Dendritic cell treated with granulocyte-macrophage colony-stimulating factor and Interleukin-4, amounts not matched to agents 40 ng/mL and 50 ng/mL, for 4 days (primary cell): Measurements from ENCODE around the gene ADORA1.

Source experiments
- H3K27ac Mint-ChIP-seq: one replicate; pipeline ENCODE4 v1.8.0; 2022; ENCODE audit warnings: mild to moderate bottlenecking, mixed read lengths
- H3K27me3 Mint-ChIP-seq: one replicate; pipeline ENCODE4 v1.8.0; 2022; ENCODE audit warnings: mild to moderate bottlenecking, mixed read lengths
- H3K36me3 Mint-ChIP-seq: one replicate; pipeline ENCODE4 v1.8.0; 2022; ENCODE audit warnings: low read depth, mixed read lengths
- H3K4me1 Mint-ChIP-seq: one replicate; pipeline ENCODE4 v1.8.0; 2022; ENCODE audit warnings: low read depth, mixed read lengths
- H3K4me3 Mint-ChIP-seq: one replicate; pipeline ENCODE4 v1.8.0; 2022; ENCODE audit warnings: mild to moderate bottlenecking, moderate library complexity, mixed read lengths
- H3K9me3 Mint-ChIP-seq: one replicate; pipeline ENCODE4 v1.8.0; 2022; ENCODE audit warnings: mixed read lengths
- intact Hi-C: fragments of 100-400 bp; cut with micrococcal nuclease; formaldehyde crosslinking; loops from one replicate; pipeline ENCODE4 v1.15.0; 2022

ADORA1 gene

DNA sequence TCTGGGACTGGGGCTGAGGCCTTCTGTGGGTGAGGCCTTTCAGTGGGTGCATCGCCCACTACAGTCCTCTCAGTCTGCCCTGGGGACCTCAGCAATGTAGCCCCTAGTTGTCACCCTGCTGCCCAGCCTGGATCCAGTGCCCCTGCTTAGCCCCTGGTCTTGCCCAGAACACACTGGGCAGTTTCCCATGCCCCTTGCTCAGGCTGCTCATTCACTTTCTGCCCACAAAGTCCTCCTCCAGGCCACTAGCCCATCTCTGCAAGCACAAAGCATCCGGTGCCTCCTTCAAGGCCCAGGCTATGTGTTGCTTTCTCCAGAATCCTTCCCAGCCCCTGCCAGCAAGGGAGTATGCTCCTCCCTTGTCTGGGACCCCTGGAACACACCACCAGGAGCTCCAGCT lies 5.4 kb upstream of the ADORA1 start:
- Mint-ChIP-seq H3K4me3 (no peak overlapping the region), H3K4me1 (peaks cover 51% of the 10 kb centered on the region), H3K27me3 (peaks cover 79% of the 10 kb centered on the region), H3K9me3 (no peaks in the 10 kb centered on the region), H3K36me3 (no peaks in the 10 kb centered on the region), H3K27ac (no peak overlapping the region)
- intact Hi-C loops: no loop called here

DNA sequence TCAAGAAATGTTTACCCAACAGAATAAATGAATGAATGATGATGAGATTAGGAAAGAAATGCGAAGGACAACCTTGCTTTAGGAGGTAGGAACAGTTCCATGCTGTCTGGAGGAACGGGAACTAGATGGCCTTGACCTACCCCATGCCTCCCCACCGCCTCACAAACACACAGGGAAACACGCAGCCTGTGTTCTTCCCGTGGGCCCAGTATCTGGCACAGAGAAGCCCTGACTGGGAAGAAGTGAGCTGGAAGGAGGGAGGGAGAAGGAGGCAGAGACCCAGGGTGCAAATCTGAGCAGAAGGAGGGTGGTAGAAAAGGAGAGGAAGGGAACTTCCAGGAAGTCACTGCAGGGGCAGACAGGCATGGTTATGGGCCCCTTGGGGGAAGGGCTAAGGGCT lies 3.5 kb upstream of the ADORA1 start:
- Mint-ChIP-seq H3K9me3 (no peaks in the 10 kb centered on the region), H3K4me3 (no peak overlapping the region), H3K27ac (no peak overlapping the region), H3K36me3 (no peaks in the 10 kb centered on the region), H3K4me1 (peaks cover 64% of the 10 kb centered on the region), H3K27me3 (peaks cover 78% of the 10 kb centered on the region)
- intact Hi-C loops: no loop called here

DNA sequence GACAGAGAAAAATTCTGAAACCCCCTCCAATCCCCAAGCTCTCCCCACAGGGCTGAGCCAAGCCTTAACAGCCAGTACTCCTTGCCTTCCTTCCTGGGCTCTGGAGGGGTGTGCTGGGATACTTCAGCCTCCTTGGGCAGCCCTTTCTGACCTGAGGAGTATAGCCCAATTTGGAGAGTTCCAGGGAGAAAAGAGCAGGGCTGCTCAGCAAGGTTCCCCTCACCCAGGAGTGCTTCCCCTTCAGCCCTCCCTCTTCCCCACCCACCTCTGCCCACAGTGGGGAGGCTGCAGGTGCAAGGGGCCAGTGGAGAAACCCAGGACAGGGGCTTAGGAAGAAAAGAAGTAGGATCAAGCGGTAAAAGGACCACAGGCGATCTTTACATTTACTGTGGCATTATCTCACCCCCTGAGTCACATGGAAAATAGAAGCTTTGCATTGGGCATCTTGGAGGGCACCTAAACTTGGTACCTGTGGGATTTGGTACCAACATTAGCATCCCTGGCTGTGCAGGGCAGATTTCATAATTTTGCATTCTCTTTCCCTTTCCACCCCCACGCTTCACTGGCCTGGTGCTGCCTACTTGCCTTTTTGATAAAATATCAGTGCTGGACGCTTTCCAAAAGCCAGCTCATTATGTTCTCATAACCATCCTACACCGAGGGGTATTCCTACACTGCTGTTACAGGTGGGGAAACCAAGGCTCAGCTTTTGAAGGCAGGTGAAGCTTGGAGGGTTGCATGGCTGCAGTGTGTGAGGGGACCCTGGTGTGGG lies 2.8 kb upstream of the ADORA1 start:
- peaks cover 76% of the 10 kb centered on the region for H3K27me3 Mint-ChIP-seq
- H3K27ac Mint-ChIP-seq: no peak overlapping the region
- peaks cover 71% of the 10 kb centered on the region for H3K4me1 Mint-ChIP-seq
- intact Hi-C loops: no loop called here
- no peak overlapping the region for H3K4me3 Mint-ChIP-seq
- no peaks in the 10 kb centered on the region for H3K36me3 Mint-ChIP-seq
- no peaks in the 10 kb centered on the region for H3K9me3 Mint-ChIP-seq

DNA sequence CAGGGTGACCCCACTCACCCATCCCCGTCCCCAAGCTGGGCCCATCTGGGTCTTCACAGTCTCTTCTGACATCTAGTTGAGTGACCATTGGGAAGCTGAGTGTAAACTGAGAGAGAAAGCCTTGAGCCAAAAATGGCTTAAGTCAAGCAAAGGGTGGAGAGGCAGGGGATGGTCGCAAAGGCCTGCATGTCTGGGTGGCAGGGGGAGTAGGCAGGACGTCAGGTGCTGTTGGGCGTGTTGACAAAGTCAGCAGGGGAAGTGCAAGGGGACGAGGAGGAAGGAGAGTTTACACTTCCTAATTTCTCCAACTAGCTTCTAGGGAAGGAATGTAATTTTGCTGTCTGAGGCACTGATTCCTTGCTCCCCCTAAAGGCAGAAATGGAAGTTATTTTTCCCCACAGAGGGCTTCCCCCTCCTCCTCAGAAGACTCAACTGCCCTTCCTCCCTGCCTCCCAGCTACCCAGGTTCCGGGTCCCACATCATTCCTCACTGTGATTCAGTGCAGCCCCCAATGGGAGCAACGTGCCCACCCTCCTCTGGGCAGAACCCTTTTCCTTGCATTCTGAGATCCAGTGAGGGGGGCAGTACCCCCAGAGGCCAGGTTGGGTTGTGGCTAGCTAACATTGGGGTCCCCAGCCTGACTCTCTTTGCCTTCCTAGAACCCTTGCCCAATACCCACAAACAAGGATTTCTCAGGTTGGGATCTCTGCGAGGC lies 1.2 kb upstream of the ADORA1 start:
- no peak overlapping the region for H3K4me3 Mint-ChIP-seq
- H3K27ac Mint-ChIP-seq: no peak overlapping the region
- intact Hi-C loops: no loop called here
- H3K4me1 Mint-ChIP-seq: peaks cover 75% of the 10 kb centered on the region
- H3K36me3 Mint-ChIP-seq: no peaks in the 10 kb centered on the region
- no peaks in the 10 kb centered on the region for H3K9me3 Mint-ChIP-seq
- peaks cover 62% of the 10 kb centered on the region for H3K27me3 Mint-ChIP-seq

DNA sequence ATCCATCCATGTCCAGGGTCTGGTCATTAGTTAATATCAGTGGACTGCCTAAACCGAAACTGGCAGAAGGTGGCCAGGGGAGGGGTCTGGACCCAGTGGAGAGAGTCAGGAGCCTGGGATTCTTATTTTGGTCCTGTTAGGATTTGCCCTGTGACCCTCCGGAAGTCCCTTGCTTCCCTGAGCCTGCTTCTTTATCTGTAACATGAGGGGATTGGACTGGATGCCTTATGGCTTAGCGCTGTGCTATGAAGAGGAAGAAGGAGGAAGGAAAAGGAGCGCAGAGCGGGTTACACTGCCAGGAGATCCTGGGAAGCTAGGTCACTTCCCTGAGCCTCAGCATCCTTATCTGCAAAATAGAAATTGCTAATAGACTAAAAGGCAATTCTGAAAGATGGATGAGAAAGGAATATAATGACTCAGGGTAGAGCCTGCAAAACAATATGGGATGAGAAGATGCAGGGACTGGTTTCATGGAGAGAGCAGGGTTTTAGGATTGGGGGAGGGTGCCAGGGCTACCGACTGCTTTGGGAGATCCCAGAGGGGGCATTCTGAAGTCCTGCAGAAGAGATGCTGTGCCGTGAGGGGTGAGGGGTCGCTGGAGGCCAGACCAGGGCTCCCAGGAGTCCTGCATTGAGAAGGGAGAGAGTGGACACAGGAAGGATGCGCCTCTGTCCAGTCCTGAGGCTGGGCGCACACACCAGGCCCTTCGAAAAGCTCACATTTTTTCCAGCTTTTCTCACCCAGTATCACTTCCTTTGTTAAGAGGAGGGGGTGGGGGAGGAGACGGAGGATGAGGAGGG lies 460 bp upstream of the ADORA1 start:
- Mint-ChIP-seq H3K27me3 (peaks cover 64% of the 10 kb centered on the region), H3K36me3 (no peaks in the 10 kb centered on the region), H3K9me3 (no peaks in the 10 kb centered on the region), H3K4me3 (peak overlapping the region; percentile 25), H3K27ac (no peak overlapping the region), H3K4me1 (peaks cover 69% of the 10 kb centered on the region)
- intact Hi-C loops: no loop called here

DNA sequence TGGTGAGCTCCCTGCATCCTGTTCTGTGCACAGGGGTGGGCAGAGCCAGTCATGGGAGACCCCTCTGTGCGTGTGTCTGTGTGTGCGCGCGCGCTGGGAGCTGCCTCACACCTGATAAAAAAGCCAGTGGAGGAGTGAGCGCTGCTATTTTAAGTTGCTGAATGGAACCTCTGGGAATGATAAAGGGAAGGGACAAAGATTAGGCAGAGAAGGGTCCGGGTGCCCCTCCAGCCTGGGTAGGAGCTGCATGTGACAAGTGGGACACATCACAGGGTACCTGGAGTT lies 847 bp downstream of the ADORA1 start:
- peak overlapping the region; percentile 70 for H3K4me3 Mint-ChIP-seq
- H3K4me1 Mint-ChIP-seq: peaks cover 70% of the 10 kb centered on the region
- H3K27ac Mint-ChIP-seq: no peak overlapping the region
- H3K27me3 Mint-ChIP-seq: peaks cover 55% of the 10 kb centered on the region
- intact Hi-C loops: no loop called here
- no peaks in the 10 kb centered on the region for H3K9me3 Mint-ChIP-seq
- H3K36me3 Mint-ChIP-seq: no peaks in the 10 kb centered on the region

DNA sequence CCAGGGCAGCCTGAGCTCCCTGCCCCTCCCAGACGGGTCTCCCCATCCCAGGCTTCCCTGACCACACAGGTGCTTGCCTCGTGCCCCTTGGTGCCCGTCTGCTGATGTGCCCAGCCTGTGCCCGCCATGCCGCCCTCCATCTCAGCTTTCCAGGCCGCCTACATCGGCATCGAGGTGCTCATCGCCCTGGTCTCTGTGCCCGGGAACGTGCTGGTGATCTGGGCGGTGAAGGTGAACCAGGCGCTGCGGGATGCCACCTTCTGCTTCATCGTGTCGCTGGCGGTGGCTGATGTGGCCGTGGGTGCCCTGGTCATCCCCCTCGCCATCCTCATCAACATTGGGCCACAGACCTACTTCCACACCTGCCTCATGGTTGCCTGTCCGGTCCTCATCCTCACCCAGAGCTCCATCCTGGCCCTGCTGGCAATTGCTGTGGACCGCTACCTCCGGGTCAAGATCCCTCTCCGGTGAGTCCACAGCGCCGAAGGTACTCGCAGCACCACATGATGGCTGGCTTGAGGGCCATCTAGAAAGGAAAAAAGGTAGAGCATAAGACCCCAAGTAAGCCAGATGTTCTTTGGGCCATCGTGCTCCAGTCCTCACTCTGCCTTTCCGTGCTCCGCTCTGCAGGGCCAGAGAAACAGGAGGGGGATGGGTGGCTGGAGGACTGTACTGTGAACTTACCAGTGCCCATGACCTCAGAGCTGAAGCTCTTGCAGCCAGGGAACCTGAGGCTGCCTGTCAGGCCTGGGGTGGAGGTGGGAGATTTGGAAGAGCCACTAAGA lies 1.4 kb downstream of the ADORA1 start:
- Mint-ChIP-seq H3K4me3 (peak overlapping the region; percentile 15), H3K4me1 (peaks cover 74% of the 10 kb centered on the region), H3K9me3 (no peaks in the 10 kb centered on the region), H3K27ac (no peak overlapping the region), H3K27me3 (peaks cover 52% of the 10 kb centered on the region), H3K36me3 (no peaks in the 10 kb centered on the region)
- intact Hi-C loops: no loop called here

DNA sequence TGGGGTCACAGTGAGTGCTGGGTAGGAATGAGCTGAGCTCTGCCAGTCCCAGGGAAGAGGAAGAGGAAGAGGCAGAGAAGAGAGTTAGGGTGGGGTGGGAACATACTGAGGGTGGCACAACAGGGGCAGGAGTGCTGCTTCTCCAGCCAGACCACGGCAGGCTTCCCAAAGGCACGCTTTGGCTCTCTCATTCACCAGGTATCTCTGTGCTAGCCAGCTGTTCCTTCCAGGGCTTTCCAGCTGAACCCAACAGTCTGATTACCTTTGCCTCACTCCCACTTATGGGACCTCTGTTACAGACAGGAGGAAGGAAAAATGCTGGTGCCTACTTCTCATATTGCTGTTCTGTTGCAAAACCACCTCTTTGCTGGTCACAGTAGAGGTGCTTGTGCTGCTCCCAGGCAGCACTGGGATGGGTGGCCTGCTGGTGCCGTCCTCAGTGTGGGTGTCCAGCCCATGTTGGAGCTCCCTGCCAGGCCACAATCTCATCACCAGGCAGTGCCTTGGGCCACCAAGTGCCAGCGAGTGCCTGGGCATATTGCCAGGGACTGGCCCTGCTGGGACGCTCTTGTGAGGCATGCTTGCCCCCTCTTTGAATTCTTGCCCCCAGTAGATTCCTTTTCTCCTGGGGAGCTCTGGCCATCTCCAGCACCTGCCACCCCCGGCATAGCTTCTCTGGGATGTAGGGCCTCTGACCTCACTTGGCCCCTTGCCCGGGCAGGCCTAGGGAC lies 2.1 kb downstream of the ADORA1 start:
- Mint-ChIP-seq H3K27me3 (peaks cover 46% of the 10 kb centered on the region), H3K27ac (no peak overlapping the region), H3K4me1 (peaks cover 72% of the 10 kb centered on the region), H3K36me3 (no peaks in the 10 kb centered on the region), H3K9me3 (no peaks in the 10 kb centered on the region), H3K4me3 (peak overlapping the region; percentile 15)
- intact Hi-C loops: no loop called here

DNA sequence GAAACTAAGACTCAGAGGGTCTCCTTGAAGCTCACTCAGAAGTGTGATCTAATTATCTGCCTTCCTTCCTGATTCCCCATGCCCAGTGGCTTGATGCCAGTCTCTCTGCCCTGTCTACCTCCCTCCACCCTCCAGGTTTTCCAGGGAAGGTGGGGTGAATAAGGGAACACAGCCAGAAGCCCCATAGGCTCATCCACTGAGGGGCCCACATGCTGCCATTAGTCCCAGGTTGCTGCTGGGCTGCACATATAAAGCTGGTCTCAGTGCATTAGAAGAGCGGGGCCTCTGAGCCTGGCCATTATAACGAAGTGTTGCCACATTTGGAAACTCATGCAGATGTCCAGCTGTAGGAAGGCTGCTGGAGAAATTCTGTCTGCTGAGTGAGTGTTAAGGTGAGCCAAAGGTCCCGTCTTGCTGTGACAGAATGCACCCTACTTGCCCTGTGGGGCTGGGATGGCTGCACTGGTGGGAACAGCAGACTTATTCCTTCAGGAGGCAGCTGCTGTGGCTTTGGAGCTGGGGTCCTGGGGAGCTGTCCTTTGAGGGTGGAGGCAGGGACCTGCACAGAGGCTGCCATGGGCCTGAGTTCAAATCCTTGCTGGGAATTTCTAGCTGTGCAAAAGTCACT lies 2.9 kb downstream of the ADORA1 start:
- Mint-ChIP-seq H3K27me3 (peaks cover 40% of the 10 kb centered on the region), H3K36me3 (no peaks in the 10 kb centered on the region), H3K4me1 (peaks cover 64% of the 10 kb centered on the region), H3K4me3 (no peak overlapping the region), H3K9me3 (no peaks in the 10 kb centered on the region), H3K27ac (no peak overlapping the region)
- intact Hi-C loops: no loop called here

DNA sequence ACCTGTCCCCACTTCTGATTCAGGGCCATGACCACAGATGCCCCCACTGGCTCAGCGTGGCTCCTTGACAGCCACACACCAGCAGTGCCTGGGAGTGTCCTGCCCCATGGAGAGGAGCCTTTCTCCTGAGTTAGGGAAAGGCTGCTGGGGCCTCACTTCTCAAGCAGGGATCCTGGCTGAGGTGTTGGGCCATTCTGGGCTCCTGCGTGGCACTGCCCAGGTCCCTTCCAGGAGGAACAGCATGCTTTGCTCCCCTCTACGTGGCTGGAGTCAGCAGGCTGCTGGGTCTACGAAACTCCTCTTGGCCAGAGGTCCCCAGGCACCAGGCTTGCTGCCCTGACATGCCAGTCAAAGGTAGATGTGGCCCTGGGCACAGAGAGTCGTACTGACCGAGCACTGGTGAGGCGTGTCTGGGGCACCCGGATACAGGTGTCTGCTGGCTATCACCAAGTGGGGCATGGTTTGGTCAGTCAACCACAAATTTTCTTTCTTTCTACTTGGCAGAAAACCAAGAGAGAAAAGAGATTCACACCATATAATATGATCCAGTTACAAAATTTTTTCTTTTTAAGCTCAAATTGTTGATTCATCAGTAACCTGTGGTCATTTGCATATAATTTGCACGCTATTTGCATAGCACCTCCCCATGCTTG lies 4.1 kb downstream of the ADORA1 start:
- intact Hi-C loops: no loop called here
- Mint-ChIP-seq H3K27ac (no peak overlapping the region), H3K36me3 (no peaks in the 10 kb centered on the region), H3K4me3 (no peak overlapping the region), H3K9me3 (no peaks in the 10 kb centered on the region), H3K4me1 (peaks cover 63% of the 10 kb centered on the region), H3K27me3 (peaks cover 45% of the 10 kb centered on the region)

DNA sequence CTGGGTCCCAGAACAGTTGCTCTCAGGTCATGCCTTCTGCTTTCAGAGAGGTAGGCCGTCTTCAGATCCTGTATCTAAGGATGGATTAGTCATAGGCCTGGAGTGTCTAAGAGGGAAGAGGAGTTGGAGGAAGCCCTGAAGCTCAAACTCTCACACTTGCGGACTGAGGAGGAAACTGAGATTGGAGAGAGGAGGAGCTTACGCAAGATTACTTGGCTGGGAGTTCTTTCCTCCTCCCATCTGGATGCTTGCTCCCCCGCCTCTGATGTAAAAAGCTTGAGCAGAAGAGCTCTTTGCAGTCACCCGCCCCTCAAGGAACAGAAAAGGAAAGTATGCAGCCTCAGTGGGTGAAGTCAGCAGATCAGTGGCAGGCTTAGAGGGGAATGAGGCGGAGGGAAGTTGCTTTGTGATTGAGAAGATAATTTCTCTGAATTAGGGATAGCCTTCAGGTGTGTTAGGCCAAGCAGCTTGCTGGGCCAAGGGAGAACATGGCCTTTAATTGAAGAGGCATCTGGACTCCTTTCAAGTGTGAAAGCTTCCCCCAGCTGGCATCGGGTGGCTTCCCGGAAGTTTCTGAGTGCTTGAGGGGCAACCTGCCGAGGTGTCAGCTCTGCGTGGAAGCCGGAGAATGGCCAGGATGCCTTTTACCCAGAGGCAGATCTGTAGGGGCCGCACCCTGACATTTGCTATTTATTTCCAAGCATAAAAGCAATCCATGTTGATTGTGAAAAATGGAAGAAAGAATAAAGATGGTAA lies 6.6 kb downstream of the ADORA1 start:
- Mint-ChIP-seq H3K9me3 (no peaks in the 10 kb centered on the region), H3K27ac (no peak overlapping the region), H3K27me3 (peaks cover 29% of the 10 kb centered on the region), H3K4me1 (peaks cover 42% of the 10 kb centered on the region), H3K36me3 (no peaks in the 10 kb centered on the region), H3K4me3 (no peak overlapping the region)
- intact Hi-C loops: no loop called here

DNA sequence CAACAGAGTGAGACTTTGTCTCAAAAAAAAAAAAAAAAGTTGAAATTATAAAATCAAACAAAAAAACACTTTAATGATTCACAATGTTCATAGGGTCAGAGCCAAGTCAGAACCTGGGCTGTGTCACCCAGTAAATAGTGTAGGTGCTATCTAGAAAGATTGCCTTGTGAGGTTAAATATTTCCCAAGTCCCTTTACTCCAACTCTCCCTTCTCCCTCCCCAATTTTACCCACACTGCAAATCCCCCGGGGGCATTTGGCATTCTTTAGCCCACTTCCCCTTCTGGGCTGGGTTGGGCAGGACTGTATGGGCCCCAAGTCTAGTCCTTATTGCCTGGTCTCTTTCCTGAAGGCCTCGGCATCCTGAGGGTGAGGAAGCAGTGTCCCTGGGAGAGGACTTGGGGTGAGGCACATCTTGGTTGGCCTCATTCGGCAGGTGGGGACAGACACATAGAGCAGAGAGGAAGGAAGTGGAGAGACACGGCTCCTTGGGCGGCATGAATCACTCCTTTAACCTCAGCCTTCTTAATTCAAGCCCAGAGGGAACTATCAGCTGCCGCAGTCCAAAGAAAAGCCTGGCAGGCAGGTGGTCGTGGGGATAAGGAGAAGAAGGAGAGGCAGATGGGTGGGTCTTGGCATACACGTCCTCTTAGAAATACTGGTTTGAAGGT lies 8.2 kb downstream of the ADORA1 start:
- no peaks in the 10 kb centered on the region for H3K36me3 Mint-ChIP-seq
- H3K27me3 Mint-ChIP-seq: peaks cover 28% of the 10 kb centered on the region
- no peaks in the 10 kb centered on the region for H3K9me3 Mint-ChIP-seq
- H3K27ac Mint-ChIP-seq: no peak overlapping the region
- intact Hi-C loops: no loop called here
- no peak overlapping the region for H3K4me3 Mint-ChIP-seq
- peaks cover 32% of the 10 kb centered on the region for H3K4me1 Mint-ChIP-seq
